T-helper 1 cell treated with Interleukin-12 subunit alpha and Interleukin-12 subunit beta and Interleukin-4 antibody, amounts not matched to agents 30 μg/mL and 1 μg/mL, for 36 hours (primary cell): ENCODE results near the gene TUBB4B.
"Not testable (repeated sequence)": the region's sequence is repeated elsewhere in the genome, so short reads cannot be mapped to it uniquely, and the experiment has no call there.

ENCODE experiments used
- H3K27ac Mint-ChIP-seq: one replicate; pipeline ENCODE4 v1.8.0; 2021; ENCODE audit warnings: mild to moderate bottlenecking, mixed read lengths
- H3K27me3 Mint-ChIP-seq: one replicate; pipeline ENCODE4 v1.8.0; 2021; ENCODE audit warnings: low read depth, mixed read lengths
- H3K36me3 Mint-ChIP-seq: one replicate; pipeline ENCODE4 v1.8.0; 2021; ENCODE audit warnings: low read depth, mixed read lengths
- H3K4me1 Mint-ChIP-seq: one replicate; pipeline ENCODE4 v1.8.0; 2021; ENCODE audit warnings: low read depth, mixed read lengths
- H3K4me3 Mint-ChIP-seq: one replicate; pipeline ENCODE4 v1.8.0; 2021; ENCODE audit warnings: mild to moderate bottlenecking, moderate library complexity, mixed read lengths
- H3K9me3 Mint-ChIP-seq: one replicate; pipeline ENCODE4 v1.8.0; 2021; ENCODE audit warnings: mixed read lengths

TUBB4B gene

DNA sequence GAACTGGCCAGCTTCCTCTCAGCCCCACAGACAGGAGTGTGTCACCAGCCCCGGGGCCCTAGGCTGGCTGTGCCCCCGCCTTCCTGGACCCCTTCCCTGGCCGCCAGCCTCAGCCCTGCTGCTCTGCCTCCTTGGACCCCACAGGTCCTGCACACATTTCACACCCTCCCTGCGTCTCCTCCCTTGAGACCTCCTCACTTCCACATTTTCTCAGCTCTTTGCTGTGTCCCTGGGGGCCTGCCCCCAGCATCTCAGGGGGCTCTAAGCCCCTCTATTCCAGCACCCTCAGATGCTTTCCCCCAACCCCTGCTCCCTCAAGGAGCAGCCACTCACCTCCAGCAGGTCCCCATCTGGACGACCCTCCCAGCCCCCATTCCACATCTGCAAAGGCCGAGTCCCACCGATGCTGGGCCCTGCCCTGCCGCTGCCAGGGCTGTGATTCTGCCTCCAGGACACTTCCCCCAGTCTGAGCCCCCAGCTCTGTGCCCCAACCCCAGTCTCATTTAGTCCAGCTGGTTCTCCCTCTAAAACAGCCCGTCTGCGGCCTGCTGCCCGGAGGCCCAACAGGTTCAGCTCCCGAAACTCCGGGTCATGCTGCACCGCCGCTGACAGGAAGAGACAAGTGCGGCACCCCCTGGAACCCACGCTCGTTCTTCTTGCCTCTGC is 6.2 kb upstream of the TUBB4B start:
- H3K36me3 Mint-ChIP-seq: no peaks in the 10 kb centered on the region
- H3K27me3 Mint-ChIP-seq: no peaks in the 10 kb centered on the region
- no peaks in the 10 kb centered on the region for H3K9me3 Mint-ChIP-seq
- no peak overlapping the region for H3K4me3 Mint-ChIP-seq
- H3K4me1 Mint-ChIP-seq: peaks cover 2% of the 10 kb centered on the region
- H3K27ac Mint-ChIP-seq: no peak overlapping the region

DNA sequence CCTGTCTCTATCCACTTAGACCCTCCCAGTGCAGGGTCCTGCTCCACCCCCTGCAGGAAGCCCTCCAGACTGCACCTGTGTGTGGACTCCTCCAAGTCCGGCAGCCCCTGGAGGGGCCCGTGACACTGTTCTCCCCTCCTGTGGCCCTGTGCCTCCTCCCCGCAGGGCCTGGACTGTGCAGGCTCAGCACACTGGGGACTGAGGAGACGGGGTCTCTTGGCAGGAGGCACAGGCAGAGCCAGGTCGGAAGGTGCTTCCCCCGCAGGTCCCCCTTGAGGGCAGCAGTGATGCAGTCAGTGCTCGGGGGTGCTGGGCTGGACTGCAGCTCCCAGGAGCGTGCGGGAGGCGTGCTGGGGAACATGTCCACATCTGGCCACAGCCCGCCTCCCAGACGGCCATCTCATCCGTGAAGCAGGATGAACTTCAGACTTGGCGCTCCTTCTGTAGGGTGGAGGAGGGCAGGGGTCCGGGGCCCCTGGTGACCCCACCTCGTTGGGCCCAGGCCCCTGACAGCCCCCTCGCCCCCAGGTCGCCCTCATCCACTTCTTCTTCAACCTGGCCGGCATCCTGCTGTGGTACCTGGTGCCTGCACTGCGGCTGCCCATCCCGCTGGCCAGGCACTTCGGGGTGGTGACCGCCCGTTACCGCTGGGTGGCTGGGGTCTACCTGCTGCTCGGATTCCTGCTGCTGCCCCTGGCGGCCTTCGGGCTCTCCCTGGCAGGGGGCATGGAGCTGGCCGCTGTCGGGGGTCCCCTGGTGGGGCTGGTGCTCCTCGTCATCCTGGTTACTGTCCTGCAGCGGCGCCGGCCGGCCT is 5.5 kb upstream of the TUBB4B start:
- Mint-ChIP-seq H3K9me3 (no peaks in the 10 kb centered on the region), H3K4me3 (no peak overlapping the region), H3K4me1 (peaks cover 2% of the 10 kb centered on the region), H3K36me3 (no peaks in the 10 kb centered on the region), H3K27me3 (no peaks in the 10 kb centered on the region), H3K27ac (no peak overlapping the region)

DNA sequence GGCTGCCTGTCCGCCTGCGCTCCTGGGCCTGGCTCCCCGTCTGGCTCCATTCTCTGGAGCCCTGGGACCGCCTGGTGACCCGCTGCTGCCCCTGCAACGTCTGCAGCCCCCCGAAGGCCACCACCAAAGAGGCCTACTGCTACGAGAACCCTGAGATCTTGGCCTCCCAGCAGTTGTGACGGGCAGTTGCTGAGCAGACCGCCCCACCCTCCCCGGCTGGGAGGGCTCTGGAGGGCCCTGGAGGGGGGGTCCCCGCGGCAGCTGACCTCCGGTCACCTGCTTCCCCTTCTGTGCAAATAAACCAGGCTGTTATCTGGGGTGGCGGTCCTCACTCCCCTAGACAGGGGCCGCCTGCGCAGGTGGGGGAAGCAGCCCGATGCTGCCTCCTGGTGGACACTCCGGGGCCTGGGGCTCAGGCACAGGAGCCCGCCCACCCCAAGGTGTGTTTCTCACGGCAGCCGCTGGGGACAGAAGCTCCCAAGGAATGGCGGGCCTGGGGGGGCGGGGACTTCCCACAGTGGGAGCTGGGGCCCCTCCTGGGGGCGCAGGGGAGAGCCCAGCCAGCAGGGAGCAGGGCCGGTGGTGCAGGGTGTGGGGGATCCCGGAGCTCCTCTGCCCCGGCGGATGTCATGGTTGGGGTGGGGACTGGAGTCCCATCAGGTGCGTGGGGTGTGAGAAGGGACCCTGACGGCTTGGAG is 4.7 kb upstream of the TUBB4B start:
- Mint-ChIP-seq H3K4me3 (no peak overlapping the region), H3K27ac (no peak overlapping the region), H3K36me3 (peaks cover 4% of the 10 kb centered on the region), H3K27me3 (no peaks in the 10 kb centered on the region), H3K4me1 (peaks cover 2% of the 10 kb centered on the region), H3K9me3 (no peaks in the 10 kb centered on the region)

DNA sequence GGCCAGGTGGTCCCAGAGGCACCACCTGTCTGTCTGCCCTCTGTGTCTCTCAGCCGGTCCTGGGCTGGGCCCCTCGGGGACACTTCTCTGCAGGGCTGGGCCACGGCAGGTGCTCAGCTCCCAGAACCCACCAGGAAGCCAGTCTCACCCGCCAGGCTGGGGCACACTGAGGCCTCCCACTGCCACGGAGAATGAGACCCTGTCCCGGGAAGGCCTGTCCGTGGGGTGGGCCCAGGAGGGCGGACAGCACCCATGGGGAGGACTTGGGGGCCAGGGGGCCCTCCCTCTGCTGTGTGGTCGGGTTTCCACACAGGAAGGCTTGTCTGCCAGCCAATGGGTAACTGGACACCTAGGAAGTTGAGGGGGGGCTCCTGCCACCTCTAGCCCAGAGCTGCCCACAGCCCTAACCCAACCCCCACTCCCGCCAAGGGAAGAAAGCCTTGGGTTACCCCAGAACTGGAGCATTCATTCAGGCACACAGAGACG is 4.1 kb upstream of the TUBB4B start:
- Mint-ChIP-seq H3K4me1 (peaks cover 2% of the 10 kb centered on the region), H3K27me3 (no peaks in the 10 kb centered on the region), H3K9me3 (no peaks in the 10 kb centered on the region), H3K27ac (no peak overlapping the region), H3K36me3 (peaks cover 4% of the 10 kb centered on the region), H3K4me3 (no peak overlapping the region)

DNA sequence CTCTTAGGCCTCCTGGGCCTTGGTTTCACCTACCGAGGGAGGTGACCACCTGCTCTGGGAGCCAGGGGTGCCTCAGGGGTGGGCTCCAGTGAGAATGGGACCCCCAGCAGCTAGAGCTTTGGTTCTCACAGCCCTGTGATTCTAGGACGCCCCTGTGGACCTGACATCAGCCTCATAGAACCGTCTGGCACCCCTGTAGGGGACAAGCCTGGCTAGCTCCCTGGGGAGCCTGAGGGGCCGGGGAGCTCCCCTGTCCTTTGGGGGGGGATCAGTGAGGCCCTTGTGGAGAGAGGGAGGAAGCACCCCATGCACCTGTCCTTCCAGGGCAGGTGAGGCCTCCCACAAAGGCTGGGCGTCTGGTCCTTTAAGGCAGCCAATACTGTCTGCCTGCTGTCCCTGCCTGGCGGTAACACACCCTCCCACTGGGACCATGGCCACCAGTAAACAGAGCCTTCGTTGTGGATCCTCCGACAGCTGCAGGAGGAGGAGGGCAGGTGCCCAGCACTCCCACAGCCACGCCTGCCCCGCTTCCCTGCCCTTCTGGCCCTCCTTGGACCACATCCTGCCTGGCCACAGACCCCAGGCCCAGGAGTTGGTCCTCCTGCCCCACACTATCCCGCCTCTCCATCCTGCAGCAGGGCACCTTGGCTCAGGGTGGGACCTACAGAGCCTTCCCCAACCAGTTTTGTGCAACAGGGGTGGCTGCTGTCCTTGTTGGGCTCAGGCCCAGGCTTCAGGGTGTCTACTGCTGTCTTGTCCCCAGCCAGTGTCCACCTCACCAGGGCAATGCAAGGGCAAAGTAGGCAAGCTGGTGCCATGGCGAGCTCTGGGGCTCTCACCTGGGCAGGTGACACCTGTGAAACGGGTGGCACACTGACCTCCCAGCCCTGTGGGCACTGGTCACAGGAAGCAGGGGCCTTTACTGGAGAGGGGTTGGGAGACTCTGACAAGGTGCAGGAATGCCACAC is 3.0 kb upstream of the TUBB4B start:
- H3K27me3 Mint-ChIP-seq: no peaks in the 10 kb centered on the region
- H3K36me3 Mint-ChIP-seq: peaks cover 13% of the 10 kb centered on the region
- no peak overlapping the region for H3K4me3 Mint-ChIP-seq
- peaks cover 11% of the 10 kb centered on the region for H3K4me1 Mint-ChIP-seq
- H3K27ac Mint-ChIP-seq: no peak overlapping the region
- no peaks in the 10 kb centered on the region for H3K9me3 Mint-ChIP-seq

DNA sequence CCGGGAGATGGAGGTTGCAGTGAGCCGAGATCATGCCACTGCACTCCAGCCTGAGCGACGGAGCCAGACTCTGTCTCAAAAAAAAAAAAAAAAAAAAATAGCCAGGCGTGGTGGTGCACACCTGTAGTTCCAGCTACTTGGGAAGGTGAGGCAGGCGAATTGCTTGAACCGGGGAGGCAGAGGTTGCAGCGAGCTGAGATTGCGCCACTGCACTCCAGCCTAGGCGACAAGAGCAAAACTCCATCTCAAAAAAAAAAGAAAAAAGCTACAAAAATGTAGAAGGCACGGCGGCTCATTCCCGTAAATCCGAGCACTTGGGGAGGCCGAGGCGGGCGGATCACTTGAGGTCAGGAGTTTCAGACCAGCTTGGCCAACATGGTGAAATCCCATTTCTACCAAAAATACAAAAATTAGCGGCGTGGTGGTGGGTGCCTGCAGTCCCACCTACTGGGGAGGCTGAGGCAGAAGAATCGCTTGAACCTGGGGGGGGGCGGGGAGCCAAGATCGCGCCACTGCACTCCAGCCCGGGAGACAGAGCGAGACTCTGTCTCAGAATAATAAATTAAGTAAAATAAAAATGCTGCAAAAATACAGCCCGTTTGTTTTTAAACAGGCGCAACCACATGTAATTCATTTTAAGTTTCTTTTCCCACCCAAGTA is 1.4 kb upstream of the TUBB4B start:
- Mint-ChIP-seq H3K27ac (peak overlapping the region; percentile 49), H3K4me3 (peak overlapping the region; percentile 75), H3K4me1 (peaks cover 23% of the 10 kb centered on the region), H3K36me3 (peaks cover 24% of the 10 kb centered on the region)
- not testable (repeated sequence) for H3K9me3 Mint-ChIP-seq, H3K27me3 Mint-ChIP-seq

DNA sequence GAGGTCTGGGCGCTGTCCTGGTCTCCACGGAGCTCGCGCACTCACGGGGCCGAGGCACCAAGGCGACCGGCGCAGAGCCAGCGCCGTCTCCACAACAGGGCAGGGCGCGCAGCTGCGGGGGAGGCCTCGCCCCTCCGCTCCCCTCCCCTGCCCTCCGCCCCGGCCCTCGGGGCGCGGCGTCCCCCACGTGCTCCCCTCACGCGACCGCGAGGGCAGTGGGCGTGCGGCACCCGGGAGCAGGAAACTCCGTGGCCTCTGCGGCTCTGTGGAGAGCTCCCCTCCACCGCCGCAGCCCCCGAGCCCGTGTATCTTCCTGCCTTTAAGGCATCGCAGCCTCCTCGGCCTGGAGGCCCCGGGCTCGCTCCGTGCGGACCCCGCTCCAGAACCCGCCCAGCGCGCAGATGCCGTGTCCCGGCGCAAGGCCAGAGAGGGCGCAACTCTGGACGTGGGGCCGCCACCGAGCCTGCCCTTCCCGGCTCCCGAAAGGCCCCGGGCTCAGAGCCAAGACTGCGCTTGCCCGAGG is 708 bp upstream of the TUBB4B start:
- H3K4me1 Mint-ChIP-seq: peaks cover 23% of the 10 kb centered on the region

DNA sequence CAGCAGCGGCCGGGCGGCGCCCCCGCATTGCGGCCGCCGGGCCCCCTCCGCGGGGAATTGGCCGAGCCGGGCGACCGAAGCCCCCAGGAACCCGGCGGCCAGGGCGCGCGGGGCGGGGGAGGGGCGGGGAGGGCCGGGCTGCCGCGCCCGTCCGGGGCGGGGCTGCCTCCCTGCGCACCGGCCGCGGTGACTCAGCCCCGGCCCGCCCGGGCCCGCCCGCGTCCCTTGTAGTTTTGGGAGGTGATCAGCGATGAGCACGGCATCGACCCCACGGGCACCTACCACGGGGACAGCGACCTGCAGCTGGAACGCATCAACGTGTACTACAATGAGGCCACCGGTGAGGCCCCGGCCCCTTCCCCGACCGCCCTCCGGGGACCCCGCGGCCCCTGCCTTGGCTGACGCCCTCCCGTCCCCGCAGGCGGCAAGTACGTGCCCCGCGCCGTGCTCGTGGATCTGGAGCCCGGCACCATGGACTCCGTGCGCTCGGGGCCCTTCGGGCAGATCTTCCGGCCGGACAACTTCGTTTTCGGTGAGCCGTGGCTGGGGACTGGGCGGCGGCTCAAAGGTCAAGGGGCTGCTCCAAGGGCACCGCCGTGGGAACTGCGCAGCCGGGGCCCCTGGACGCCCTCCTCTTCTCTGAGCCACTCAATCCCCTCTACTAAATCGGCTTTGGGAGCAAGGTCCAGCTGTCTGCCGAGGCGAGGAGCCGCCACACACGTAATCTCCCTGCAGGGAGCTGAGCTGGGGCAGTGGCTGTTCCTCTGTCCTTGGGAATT is 592 bp downstream of the TUBB4B start:
- Mint-ChIP-seq H3K4me3 (peak overlapping the region; percentile 85), H3K27me3 (no peaks in the 10 kb centered on the region), H3K36me3 (peaks cover 24% of the 10 kb centered on the region), H3K27ac (peak overlapping the region; percentile 52), H3K9me3 (no peaks in the 10 kb centered on the region), H3K4me1 (peaks cover 23% of the 10 kb centered on the region)

More for the DNA sequence above, 708 bp upstream of the TUBB4B start:
- peak overlapping the region; percentile 45 for H3K27ac Mint-ChIP-seq
- peak overlapping the region; percentile 75 for H3K4me3 Mint-ChIP-seq
- H3K36me3 Mint-ChIP-seq: peaks cover 24% of the 10 kb centered on the region
- H3K27me3 Mint-ChIP-seq: no peaks in the 10 kb centered on the region
- H3K9me3 Mint-ChIP-seq: no peaks in the 10 kb centered on the region

DNA sequence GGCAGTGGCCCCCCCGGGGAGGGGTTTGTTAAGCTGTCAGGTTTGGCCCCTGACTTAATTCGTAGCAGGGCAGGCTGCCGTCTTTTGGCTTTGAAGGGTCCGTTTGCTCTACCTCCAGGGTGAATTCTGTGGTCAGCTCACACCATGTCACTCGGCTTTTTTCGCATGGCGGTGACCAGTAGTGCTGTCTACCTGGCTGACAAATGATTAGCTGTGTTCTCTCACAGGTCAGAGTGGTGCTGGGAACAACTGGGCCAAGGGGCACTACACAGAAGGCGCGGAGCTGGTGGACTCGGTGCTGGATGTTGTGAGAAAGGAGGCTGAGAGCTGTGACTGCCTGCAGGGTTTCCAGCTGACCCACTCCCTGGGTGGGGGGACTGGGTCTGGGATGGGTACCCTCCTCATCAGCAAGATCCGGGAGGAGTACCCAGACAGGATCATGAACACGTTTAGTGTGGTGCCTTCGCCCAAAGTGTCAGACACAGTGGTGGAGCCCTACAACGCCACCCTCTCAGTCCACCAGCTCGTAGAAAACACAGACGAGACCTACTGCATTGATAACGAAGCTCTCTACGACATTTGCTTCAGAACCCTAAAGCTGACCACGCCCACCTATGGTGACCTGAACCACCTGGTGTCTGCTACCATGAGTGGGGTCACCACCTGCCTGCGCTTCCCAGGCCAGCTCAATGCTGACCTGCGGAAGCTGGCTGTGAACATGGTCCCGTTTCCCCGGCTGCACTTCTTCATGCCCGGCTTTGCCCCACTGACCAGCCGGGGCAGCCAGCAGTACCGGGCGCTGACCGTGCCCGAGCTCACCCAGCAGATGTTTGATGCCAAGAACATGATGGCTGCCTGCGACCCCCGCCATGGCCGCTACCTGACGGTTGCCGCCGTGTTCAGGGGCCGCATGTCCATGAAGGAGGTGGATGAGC is 1.4 kb downstream of the TUBB4B start:
- peaks cover 23% of the 10 kb centered on the region for H3K4me1 Mint-ChIP-seq
- H3K27ac Mint-ChIP-seq: peak overlapping the region; percentile 77
- peak overlapping the region; percentile 85 for H3K4me3 Mint-ChIP-seq
- H3K9me3 Mint-ChIP-seq: no peaks in the 10 kb centered on the region
- H3K27me3 Mint-ChIP-seq: no peaks in the 10 kb centered on the region
- peaks cover 24% of the 10 kb centered on the region for H3K36me3 Mint-ChIP-seq

DNA sequence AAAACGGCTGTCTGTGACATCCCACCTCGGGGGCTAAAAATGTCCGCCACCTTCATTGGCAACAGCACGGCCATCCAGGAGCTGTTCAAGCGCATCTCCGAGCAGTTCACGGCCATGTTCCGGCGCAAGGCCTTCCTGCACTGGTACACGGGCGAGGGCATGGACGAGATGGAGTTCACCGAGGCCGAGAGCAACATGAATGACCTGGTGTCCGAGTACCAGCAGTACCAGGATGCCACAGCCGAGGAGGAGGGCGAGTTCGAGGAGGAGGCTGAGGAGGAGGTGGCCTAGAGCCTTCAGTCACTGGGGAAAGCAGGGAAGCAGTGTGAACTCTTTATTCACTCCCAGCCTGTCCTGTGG is 2.2 kb downstream of the TUBB4B start:
- H3K4me1 Mint-ChIP-seq: peaks cover 23% of the 10 kb centered on the region
- H3K27me3 Mint-ChIP-seq, H3K9me3 Mint-ChIP-seq: not testable (repeated sequence)
- H3K27ac Mint-ChIP-seq: peak overlapping the region; percentile 41
- H3K4me3 Mint-ChIP-seq: peak overlapping the region; percentile 59
- peaks cover 24% of the 10 kb centered on the region for H3K36me3 Mint-ChIP-seq

DNA sequence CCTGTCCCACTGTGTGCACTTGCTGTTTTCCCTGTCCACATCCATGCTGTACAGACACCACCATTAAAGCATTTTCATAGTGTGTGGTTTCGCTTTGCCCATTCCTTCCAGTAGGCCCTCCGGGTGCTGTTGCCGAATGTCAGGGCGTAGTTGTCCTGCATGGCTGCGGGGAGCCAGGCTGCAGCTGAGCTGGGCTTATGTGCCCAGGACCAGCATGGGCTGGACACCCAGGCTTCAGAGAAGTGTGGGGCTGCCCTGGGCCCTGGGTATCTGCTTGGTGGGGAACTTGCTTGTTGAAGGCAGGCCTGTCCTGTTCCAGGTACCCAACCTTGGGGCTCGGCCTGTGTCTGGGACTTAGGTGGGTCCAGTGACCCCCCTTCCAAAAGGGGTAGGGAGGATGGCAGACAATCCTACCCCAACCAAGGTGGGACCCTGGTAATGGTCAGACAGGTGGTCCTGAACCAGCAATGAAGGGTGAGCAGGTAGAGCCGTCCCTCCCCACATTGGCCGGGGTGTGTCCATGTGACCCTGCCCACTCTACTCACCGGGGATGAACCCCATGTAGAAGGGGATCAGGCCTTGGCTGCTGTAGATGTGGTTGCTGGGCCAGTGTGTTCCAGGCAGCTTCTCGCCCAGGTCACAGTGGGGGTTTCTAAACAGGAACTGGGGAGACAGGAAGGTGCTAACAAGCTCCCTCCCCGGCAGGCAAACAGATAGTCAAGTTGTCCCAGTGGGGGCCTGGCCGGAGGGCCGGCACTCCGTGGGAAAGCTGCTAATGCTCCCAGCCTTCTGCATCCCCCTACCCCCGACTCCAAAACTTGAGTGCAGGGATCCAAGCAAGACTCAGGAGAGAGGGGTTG is 2.8 kb downstream of the TUBB4B start:
- no peaks in the 10 kb centered on the region for H3K9me3 Mint-ChIP-seq
- peak overlapping the region; percentile 52 for H3K27ac Mint-ChIP-seq
- H3K4me1 Mint-ChIP-seq: peaks cover 23% of the 10 kb centered on the region
- no peaks in the 10 kb centered on the region for H3K27me3 Mint-ChIP-seq
- peak overlapping the region; percentile 59 for H3K4me3 Mint-ChIP-seq
- peaks cover 24% of the 10 kb centered on the region for H3K36me3 Mint-ChIP-seq
